PC-9 (cell line): Measurements from ENCODE around the gene GAL3ST1.

Experiments
- CTCF ChIP-seq: fragments of 200-600 bp; sonication (generic); conservative IDR thresholded peaks from 2 replicates; pipeline ENCODE4 v1.6.1; 2017; ENCODE audit warnings: mixed run types, antibody characterized with exemption, mild to moderate bottlenecking, moderate library complexity
- EZH2 ChIP-seq: fragments of 200-600 bp; sonication (generic); IDR thresholded peaks from 2 replicates; pipeline ENCODE4 v1.8.0; 2017; ENCODE audit warnings: antibody characterized with exemption, low read depth

GRCh38 chr22:30539368-30539767, 35.1 kb downstream of the GAL3ST1 start:
- no peak for TF ChIP-seq CTCF
- TF ChIP-seq EZH2, result no peak
